Testis (tissue), 3 donors: Measurements from ENCODE around the gene MAT2A. TPM values are rescaled to one million over a fixed set of nuclear protein-coding genes. Genes with fewer than 3 reads are reported as not detected.
A peak's percentile ranks its signal among the peaks of the same experiment; 100 is the strongest.
"Not testable (repeated sequence)": the region's sequence is repeated elsewhere in the genome, so short reads cannot be mapped to it uniquely, and the experiment has no call there.

Source experiments
- DNase-seq: peaks from one replicate; pipeline ENCODE4 v3.0.0-alpha.2; 2019
- H3K27ac ChIP-seq, 2 donors: fragments of 200-600 bp; sonication (generic); one replicate each; pipeline ENCODE4 v1.5.1; 2019
- H3K27me3 ChIP-seq: fragments of 200-600 bp; sonication (generic); one replicate; pipeline ENCODE4 v1.5.1; 2019
- H3K36me3 ChIP-seq: fragments of 200-600 bp; sonication (generic); one replicate; pipeline ENCODE4 v1.5.1; 2017; ENCODE audit warnings: low read depth; ENCODE audit errors: missing control alignments
- H3K4me1 ChIP-seq: fragments of 200-600 bp; sonication (generic); one replicate; pipeline ENCODE4 v1.5.1; 2019
- H3K4me3 ChIP-seq, 2 donors: fragments of 200-600 bp; sonication (generic); one replicate each; pipeline ENCODE4 v1.5.1; 2017 to 2019
- H3K9me3 ChIP-seq: fragments of 200-600 bp; sonication (generic); one replicate; pipeline ENCODE4 v1.5.1; 2017
- POLR2A ChIP-seq: fragments of 450-650 bp; IDR thresholded peaks from one replicate; pipeline ENCODE4 v1.6.1; 2017; ENCODE audit warnings: antibody characterized with exemption, mild to moderate bottlenecking, moderate library complexity
- WGBS, 2 donors: methylation state at CpG; one replicate each; pipeline ENCODE4 v1.1.5; 2018; 5-methylcytosine and 5-hydroxymethylcytosine counted together
- intact Hi-C: fragments of 100-400 bp; cut with DNase I; formaldehyde crosslinking; loops from one replicate; pipeline ENCODE4 v1.15.1; 2023; ENCODE audit warnings: low total_unique reads
- polyA plus RNA-seq: library from polyadenylated mRNA; stranded (reverse); fragments of 350-450 nt; fragmentation: Illumina TruSeq; extraction: RNeasy Lipid Tissue Mini Kit (QIAGEN cat#74804); gene quantifications from one replicate; pipeline ENCODE4 v1.2.3, GENCODE V29; 2014; ENCODE audit warnings: low read depth, low replicate concordance; ENCODE audit not compliant: insufficient read depth
- total RNA-seq, 2 donors: library from RNA; depleted of rRNA; stranded (reverse); fragments of >200 nt; gene quantifications; one replicate each; pipeline ENCODE4 v1.2.3, GENCODE V29; 2016
- TF ChIP-seq, protein P1 (sequence below), 3 experiments: fragments of 450-650 bp in 2 of 3; fragments of 200-600 bp in 1 of 3; sonication (generic) in 1 of 3; IDR thresholded peaks; one replicate each; pipeline ENCODE4 v1.5.1; 2016 to 2019; ENCODE audit warnings: antibody characterized with exemption in 3 of 3, mild to moderate bottlenecking in 2 of 3, moderate library complexity in 1 of 3

Gene MAT2A
- total and polyA plus RNA-seq, 3 donors from 2014 or later, result 198 to 268 (median 219) TPM

GRCh38 chr2:85541262-85541661, 2.3 kb downstream of the MAT2A start:
- Histone ChIP-seq H3K9me3 (no peaks in the 10 kb centered on the region), H3K4me3 (peak overlapping the region in 1 of 2 donors; percentile 94), H3K27ac (peak overlapping the region; percentile 20 to 99), H3K4me1 (peaks cover 26% of the 10 kb centered on the region), H3K36me3 (no peaks in the 10 kb centered on the region), H3K27me3 (no peaks in the 10 kb centered on the region)
- no peak for DNase-seq
- intact Hi-C loops, result no loop called here
- 29 to 40% methylated on average over 4 of the region's 4 CpGs for WGBS, 2 donors
- TF ChIP-seq POLR2A, result no peak
- TF ChIP-seq, protein P1, sequence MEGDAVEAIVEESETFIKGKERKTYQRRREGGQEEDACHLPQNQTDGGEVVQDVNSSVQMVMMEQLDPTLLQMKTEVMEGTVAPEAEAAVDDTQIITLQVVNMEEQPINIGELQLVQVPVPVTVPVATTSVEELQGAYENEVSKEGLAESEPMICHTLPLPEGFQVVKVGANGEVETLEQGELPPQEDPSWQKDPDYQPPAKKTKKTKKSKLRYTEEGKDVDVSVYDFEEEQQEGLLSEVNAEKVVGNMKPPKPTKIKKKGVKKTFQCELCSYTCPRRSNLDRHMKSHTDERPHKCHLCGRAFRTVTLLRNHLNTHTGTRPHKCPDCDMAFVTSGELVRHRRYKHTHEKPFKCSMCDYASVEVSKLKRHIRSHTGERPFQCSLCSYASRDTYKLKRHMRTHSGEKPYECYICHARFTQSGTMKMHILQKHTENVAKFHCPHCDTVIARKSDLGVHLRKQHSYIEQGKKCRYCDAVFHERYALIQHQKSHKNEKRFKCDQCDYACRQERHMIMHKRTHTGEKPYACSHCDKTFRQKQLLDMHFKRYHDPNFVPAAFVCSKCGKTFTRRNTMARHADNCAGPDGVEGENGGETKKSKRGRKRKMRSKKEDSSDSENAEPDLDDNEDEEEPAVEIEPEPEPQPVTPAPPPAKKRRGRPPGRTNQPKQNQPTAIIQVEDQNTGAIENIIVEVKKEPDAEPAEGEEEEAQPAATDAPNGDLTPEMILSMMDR (IDR thresholded peaks at IDR 0.05), result no peak

DNA sequence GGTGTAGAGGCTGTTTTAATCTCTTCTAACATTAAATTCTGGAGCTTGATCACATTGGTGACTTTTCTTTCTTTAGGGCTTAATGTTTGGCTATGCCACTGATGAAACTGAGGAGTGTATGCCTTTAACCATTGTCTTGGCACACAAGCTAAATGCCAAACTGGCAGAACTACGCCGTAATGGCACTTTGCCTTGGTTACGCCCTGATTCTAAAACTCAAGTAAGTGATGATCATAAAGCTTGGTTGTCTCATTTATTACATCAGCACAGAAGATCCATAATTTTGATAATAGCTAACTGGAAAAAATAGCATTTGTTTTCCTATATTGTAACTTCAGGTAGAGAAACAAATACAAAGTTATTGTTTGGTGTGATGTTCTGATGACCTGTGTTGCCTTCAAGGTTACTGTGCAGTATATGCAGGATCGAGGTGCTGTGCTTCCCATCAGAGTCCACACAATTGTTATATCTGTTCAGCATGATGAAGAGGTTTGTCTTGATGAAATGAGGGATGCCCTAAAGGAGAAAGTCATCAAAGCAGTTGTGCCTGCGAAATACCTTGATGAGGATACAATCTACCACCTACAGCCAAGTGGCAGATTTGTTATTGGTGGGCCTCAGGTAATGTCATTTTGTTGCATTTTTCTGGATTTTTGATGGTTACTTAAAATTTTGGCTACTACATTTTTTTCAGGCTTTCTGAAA, 2.9 kb downstream of the MAT2A start:
- Histone ChIP-seq H3K4me1 (peaks cover 23% of the 10 kb centered on the region), H3K4me3 (no peak overlapping the region), H3K27ac (peak overlapping the region in 1 of 2 donors; percentile 99), H3K27me3 (no peaks in the 10 kb centered on the region), H3K9me3 (no peaks in the 10 kb centered on the region), H3K36me3 (no peaks in the 10 kb centered on the region)
- TF ChIP-seq POLR2A, result no peak
- TF ChIP-seq, protein P1 (IDR thresholded peaks at IDR 0.05), result no peak
- no peak for DNase-seq
- 58 to 63% methylated on average over 5 of the region's 5 CpGs for WGBS, 2 donors
- intact Hi-C loops, result no loop called here

GRCh38 chr2:85542777-85543176, 3.8 kb downstream of the MAT2A start:
- Histone ChIP-seq H3K36me3 (no peaks in the 10 kb centered on the region), H3K27me3 (no peaks in the 10 kb centered on the region), H3K9me3 (no peaks in the 10 kb centered on the region), H3K4me1 (peaks cover 15% of the 10 kb centered on the region), H3K4me3 (no peak overlapping the region), H3K27ac (peak overlapping the region in 1 of 2 donors; percentile 18)
- no peak for DNase-seq
- 80 to 81% methylated on average over 4 of the region's 4 CpGs for WGBS, 2 donors
- TF ChIP-seq POLR2A, result no peak
- TF ChIP-seq, protein P1 (IDR thresholded peaks at IDR 0.05), result no peak
- intact Hi-C loops, result no loop called here

- H3K9me3 ChIP-seq, H3K27ac ChIP-seq, H3K4me3 ChIP-seq, H3K27me3 ChIP-seq, DNase-seq, H3K36me3 ChIP-seq, intact Hi-C loops: not testable (repeated sequence)
- H3K4me1 ChIP-seq, result peaks cover 15% of the 10 kb centered on the region
- 72 to 85% methylated on average over 3 of the region's 3 CpGs for WGBS, 2 donors
Observed at GRCh38 chr2:85544254-85544691, 5.3 kb downstream of the MAT2A start.

- DNase-seq, intact Hi-C loops, H3K4me3 ChIP-seq, H3K9me3 ChIP-seq, H3K27me3 ChIP-seq, H3K27ac ChIP-seq, H3K36me3 ChIP-seq: not testable (repeated sequence)
- WGBS, 2 donors, result 81 to 83% methylated on average over 5 of the region's 5 CpGs
- H3K4me1 ChIP-seq, result peaks cover 15% of the 10 kb centered on the region
Observed at GRCh38 chr2:85544915-85545779, 6.2 kb downstream of the MAT2A start.
